Measurements from ENCODE around the gene ATP13A3. TPM values are rescaled to one million over a fixed set of nuclear protein-coding genes. Genes with fewer than 3 reads are reported as not detected.
A peak's percentile ranks its signal among the peaks of the same experiment; 100 is the strongest.
"Not testable (repeated sequence)": the region's sequence is repeated elsewhere in the genome, so short reads cannot be mapped to it uniquely, and the experiment has no call there.

Gene ATP13A3
- total RNA-seq: 100 to 1,000 TPM; 106 to 141 TPM

GRCh38 chr3:194486540-194487288 is at the start of gene ATP13A3:
Gene ATP13A3 (minus strand): TSS chr3:194487002. CDS start chr3:194462190, 24,812 bp downstream.
- peaks cover 37 to 41% of the 10 kb centered on the region in 2 donors for H3K36me3 Mint-ChIP-seq
- DNase-seq (ENCODE audit: low spot score in 2 of 2): peak; percentile 84 to 89
- peaks cover 7 to 8% of the 10 kb centered on the region in 2 donors for H3K9me3 Mint-ChIP-seq
- peak within 1 kb of the TSS; percentile 95 to 97 for H3K27ac Mint-ChIP-seq
- ATAC-seq: peak; percentile 76 to 87

DNA sequence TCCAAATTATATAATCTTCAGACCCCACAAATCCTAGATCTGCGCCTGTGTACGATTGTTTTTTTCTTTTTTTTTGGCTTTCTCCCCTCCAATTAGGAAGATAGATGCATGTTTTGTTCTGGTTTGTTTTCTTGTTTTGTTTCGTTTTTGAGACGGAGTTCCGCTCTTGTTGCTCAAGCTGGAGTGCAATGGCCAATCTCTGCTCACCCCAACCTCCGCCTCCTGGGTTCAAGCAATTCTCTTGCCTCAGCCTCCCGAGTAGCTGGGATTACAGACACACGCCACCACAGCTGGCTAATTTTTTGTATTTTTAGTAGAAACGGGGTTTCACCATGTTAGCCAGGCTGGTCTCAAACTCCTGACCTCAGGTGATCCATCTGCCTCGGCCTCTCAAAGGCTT is 48.4 kb upstream of the ATP13A3 start:
- not testable (repeated sequence) for ATAC-seq; DNase-seq (ENCODE audit: low spot score in 2 of 2); H3K27ac Mint-ChIP-seq
- Mint-ChIP-seq H3K9me3 (peaks cover 0 to 19% of the 10 kb centered on the region in 2 donors), H3K36me3 (peaks cover 7 to 21% of the 10 kb centered on the region in 2 donors)

GRCh38 chr3:194534243-194534642 is 47.4 kb upstream of the ATP13A3 start:
- peaks cover 0 to 19% of the 10 kb centered on the region in 2 donors for H3K9me3 Mint-ChIP-seq
- H3K27ac Mint-ChIP-seq: no peak overlapping the region
- DNase-seq (ENCODE audit: low spot score in 2 of 2) (no peak), ATAC-seq (no peak)
- peaks cover 7 to 21% of the 10 kb centered on the region in 2 donors for H3K36me3 Mint-ChIP-seq

DNA sequence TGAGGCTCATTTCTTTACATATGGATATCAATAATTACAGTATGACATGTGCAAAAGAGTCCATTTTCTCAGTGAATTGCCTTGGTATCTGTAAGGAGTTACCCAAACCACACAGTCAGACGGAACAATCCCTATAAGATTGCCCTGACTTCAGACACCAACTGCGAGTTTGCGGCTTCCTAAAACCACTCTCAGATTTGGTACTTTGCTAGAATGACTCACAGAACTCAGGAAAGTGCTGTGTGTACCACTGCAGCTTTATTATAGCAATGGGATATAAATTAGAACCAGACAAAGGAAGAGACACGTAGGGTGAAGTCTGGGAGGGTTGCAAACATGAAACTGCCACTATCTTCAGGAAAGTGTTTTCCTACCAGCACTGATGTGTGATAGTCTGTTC is 45.8 kb upstream of the ATP13A3 start:
- H3K36me3 Mint-ChIP-seq: peaks cover 7 to 21% of the 10 kb centered on the region in 2 donors

GRCh38 chr3:194527726-194528125 is 40.9 kb upstream of the ATP13A3 start:
- ATAC-seq (no peak), DNase-seq (ENCODE audit: low spot score in 2 of 2) (no peak)
- Mint-ChIP-seq H3K36me3 (peaks cover 0 to 4% of the 10 kb centered on the region in 2 donors), H3K27ac (no peak overlapping the region), H3K9me3 (no peaks in the 10 kb centered on the region)

More for the DNA sequence above, 45.8 kb upstream of the ATP13A3 start:
- H3K9me3 Mint-ChIP-seq: peaks cover 0 to 19% of the 10 kb centered on the region in 2 donors
- no peak overlapping the region for H3K27ac Mint-ChIP-seq
- DNase-seq (ENCODE audit: low spot score in 2 of 2) (no peak), ATAC-seq (no peak)

GRCh38 chr3:194526164-194526563 is 39.4 kb upstream of the ATP13A3 start:
- no peak for ATAC-seq
- H3K27ac Mint-ChIP-seq: no peak overlapping the region
- H3K36me3 Mint-ChIP-seq: peaks cover 0 to 17% of the 10 kb centered on the region in 2 donors
- no peaks in the 10 kb centered on the region for H3K9me3 Mint-ChIP-seq
- DNase-seq (ENCODE audit: low spot score in 2 of 2): no peak

GRCh38 chr3:194522579-194523046 is 35.8 kb upstream of the ATP13A3 start:
- ATAC-seq (no peak), DNase-seq (ENCODE audit: low spot score in 2 of 2) (no peak)
- H3K36me3 Mint-ChIP-seq: peaks cover 0 to 38% of the 10 kb centered on the region in 2 donors
- H3K9me3 Mint-ChIP-seq: no peaks in the 10 kb centered on the region
- no peak overlapping the region for H3K27ac Mint-ChIP-seq

DNA sequence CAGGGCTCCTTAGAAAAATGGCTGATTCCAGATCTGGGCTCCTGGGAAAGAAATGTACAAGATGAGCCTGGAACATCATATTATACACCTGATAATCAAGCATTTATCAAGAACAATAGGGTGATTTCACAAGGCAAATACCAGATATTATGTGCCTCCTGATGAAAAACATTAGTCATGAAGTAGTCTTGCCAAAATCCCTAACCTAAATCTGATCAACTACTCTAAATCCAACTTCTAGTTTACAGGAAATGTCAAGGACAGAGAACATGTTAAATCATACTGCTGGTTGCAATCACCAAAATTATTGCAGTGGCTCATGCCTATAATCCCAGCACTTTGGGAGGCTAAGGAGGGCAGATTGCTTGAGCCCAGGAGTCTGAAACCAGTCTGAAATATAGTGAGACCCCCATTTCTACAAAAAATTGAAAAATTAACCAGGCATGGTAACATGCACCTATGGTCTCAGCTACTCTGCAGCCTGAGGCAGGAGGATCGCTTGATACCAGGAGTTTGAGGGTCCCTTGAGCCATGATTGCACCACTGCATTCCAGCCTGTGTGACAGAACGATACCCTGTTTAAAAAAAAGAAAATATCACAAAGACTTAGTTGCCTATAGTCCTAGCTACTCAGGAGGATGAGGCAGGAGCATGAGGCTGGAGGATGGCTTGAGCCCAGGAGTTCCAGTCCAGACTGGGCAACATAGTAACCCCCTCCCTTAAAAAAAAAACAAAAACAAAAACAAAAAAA is 34.9 kb upstream of the ATP13A3 start:
- DNase-seq (ENCODE audit: low spot score in 2 of 2) (no peak), ATAC-seq (no peak)
- H3K27ac Mint-ChIP-seq: no peak overlapping the region

GRCh38 chr3:194520682-194521162 is 33.9 kb upstream of the ATP13A3 start:
- H3K9me3 Mint-ChIP-seq: not testable (repeated sequence)
- Mint-ChIP-seq H3K27ac (peak overlapping the region in 1 of 2 donors; percentile 21), H3K36me3 (peaks cover 0 to 34% of the 10 kb centered on the region in 2 donors)
- DNase-seq (ENCODE audit: low spot score in 2 of 2) (peak; percentile 52 to 86), ATAC-seq (peak; percentile 96 to 98)

More for the DNA sequence above, 34.9 kb upstream of the ATP13A3 start:
- H3K9me3 Mint-ChIP-seq: no peaks in the 10 kb centered on the region
- peaks cover 0 to 34% of the 10 kb centered on the region in 2 donors for H3K36me3 Mint-ChIP-seq

- ATAC-seq; DNase-seq (ENCODE audit: low spot score in 2 of 2); H3K9me3 Mint-ChIP-seq: not testable (repeated sequence)
- peak overlapping the region in 1 of 2 donors; percentile 21 for H3K27ac Mint-ChIP-seq
- peaks cover 0 to 34% of the 10 kb centered on the region in 2 donors for H3K36me3 Mint-ChIP-seq
These were observed 33.4 kb upstream of the ATP13A3 start for GRCh38 chr3:194520201-194520600.

- no peaks in the 10 kb centered on the region for H3K9me3 Mint-ChIP-seq
These were observed 31.9 kb upstream of the ATP13A3 start for GRCh38 chr3:194518652-194519051.

DNA sequence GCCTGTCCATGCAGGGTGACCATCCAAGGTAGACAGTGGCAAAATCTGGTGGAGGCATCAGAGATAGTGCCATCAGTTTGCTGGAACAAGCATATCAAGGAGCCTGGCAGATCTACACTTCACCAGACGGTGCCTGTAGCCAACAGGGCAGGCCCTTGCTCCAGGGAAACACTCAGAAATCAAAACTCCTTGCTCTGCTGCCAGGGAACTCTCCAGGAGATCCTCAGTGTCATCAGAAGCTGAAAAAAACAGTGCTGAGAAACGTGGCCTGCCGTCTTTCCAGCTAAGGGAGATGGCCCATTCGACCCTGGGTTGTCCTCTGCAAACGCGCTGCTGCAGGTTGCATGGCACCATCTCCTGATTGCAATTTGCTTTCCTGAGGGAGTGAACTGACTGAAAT is 30.5 kb upstream of the ATP13A3 start:
- no peak overlapping the region for H3K27ac Mint-ChIP-seq
- DNase-seq (ENCODE audit: low spot score in 2 of 2) (no peak), ATAC-seq (no peak)
- peaks cover 0 to 31% of the 10 kb centered on the region in 2 donors for H3K36me3 Mint-ChIP-seq
- H3K9me3 Mint-ChIP-seq: no peaks in the 10 kb centered on the region

More at GRCh38 chr3:194518652-194519051, 31.9 kb upstream of the ATP13A3 start:
- no peak for DNase-seq (ENCODE audit: low spot score in 2 of 2)
- peak in 1 of 2 donors; percentile 38 for ATAC-seq
- H3K27ac Mint-ChIP-seq: no peak overlapping the region
- H3K36me3 Mint-ChIP-seq: peaks cover 0 to 34% of the 10 kb centered on the region in 2 donors

DNA sequence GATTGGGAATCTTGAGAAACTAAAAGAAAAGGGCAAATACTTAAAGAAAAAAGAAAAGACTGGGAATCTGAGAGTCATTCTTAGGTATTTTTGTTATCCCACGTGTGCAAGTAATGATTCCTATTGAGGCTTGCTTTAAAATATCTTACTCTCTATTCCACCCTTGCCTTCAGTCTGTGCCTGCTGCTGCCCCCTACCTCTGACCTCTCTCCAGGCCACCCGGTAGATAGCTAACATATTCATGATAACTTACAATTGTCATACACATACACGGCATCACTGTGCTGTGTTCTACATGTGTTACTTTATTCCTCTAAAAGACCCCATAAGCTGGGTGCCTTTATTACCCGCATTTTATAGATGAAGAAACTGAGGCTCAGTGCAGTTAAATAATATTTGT is 27.8 kb upstream of the ATP13A3 start:
- Mint-ChIP-seq H3K9me3 (no peaks in the 10 kb centered on the region), H3K27ac (no peak overlapping the region), H3K36me3 (peaks cover 0 to 9% of the 10 kb centered on the region in 2 donors)
- no peak for ATAC-seq
- no peak for DNase-seq (ENCODE audit: low spot score in 2 of 2)

DNA sequence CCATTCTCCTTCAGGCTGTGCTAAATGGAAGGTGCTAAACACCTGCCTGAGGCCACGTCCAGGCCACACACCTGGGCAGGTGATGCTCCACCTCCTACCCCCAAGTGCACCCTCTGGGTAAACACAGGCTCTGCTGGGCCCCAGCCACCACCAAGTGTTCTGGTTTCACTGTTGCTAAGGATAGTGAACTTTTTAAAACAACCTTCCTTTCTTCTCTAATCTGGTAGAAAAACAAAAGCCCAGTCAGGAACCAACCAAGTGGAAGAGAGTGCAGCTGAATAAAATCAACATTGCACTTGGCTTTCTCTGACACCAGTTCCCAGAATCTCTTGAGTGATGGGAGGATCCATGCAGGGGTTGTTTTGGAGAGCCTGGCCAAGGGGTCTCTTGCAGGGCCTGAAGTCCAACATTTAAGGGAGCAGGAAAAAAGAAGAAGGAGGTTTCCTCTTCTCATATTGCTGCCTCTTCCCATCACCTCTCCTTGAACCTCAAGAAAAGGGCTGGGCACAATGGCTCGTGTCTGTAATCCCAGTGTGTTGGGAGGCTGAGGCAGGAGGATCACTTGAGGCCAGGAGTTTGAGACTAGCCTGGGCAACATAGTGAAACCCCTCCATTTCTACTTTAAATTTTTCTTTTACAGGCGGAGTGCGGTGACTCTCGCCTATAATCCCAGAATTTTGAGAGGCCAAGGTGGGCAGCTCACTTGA is 26.2 kb upstream of the ATP13A3 start:
- ATAC-seq (no peak), DNase-seq (ENCODE audit: low spot score in 2 of 2) (no peak)
- Mint-ChIP-seq H3K36me3 (no peaks in the 10 kb centered on the region), H3K27ac (no peak overlapping the region), H3K9me3 (no peaks in the 10 kb centered on the region)

DNA sequence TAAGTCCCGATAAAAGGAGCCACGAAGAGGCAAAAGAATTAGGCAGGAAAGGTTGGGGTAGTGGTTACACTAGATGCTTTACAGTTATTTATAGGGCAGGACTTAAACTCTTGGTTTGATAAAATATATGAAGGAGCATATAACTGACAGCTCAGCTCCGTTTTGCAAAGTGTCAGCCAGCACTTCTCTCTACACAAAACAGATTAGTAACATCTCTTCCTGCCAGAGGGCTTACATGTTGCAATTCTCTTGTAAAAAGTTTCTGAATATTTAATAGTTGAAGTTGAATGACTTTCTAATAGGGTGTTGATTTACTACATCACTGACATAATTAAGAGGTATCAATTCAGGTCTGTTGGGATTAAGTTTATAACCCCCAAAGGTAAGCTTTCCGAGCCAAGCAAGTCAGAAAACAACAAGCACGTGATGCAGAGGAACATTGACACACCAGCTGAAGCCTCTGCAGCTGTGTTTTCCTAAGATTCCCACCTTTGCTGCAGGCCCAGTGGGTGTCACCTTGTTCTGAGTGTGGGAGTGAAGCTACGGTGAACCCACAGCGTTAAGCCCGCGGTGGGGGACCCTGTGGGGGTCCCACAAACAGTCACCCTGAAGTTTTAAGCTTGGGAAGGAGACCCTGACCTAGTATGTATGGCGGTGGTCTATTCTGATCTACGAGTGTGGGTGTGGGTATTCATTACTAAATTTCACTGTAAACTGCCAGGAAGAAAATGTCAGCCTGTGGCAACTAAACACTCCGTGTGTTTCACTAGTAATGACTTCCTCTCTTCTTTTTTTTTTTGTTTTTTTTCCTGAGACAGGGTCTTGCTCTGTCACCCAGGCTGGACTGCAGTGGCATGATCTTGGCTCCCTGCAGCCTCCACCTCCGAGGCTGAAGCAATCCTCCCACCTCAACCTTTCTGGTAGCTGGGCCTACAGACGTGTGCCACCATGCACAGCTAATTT is 22.0 kb upstream of the ATP13A3 start:
- Mint-ChIP-seq H3K36me3 (no peaks in the 10 kb centered on the region), H3K9me3 (no peaks in the 10 kb centered on the region), H3K27ac (no peak overlapping the region)
- ATAC-seq: no peak
- no peak for DNase-seq (ENCODE audit: low spot score in 2 of 2)
